Superior temporal gyrus (tissue), 1 donor: ENCODE results near the gene FOXP4.

Source experiments
- DNase-seq: peaks from one replicate; pipeline ENCODE4 v3.0.0-alpha.2; 2016; ENCODE audit errors: extremely low spot score

Gene FOXP4

DNA sequence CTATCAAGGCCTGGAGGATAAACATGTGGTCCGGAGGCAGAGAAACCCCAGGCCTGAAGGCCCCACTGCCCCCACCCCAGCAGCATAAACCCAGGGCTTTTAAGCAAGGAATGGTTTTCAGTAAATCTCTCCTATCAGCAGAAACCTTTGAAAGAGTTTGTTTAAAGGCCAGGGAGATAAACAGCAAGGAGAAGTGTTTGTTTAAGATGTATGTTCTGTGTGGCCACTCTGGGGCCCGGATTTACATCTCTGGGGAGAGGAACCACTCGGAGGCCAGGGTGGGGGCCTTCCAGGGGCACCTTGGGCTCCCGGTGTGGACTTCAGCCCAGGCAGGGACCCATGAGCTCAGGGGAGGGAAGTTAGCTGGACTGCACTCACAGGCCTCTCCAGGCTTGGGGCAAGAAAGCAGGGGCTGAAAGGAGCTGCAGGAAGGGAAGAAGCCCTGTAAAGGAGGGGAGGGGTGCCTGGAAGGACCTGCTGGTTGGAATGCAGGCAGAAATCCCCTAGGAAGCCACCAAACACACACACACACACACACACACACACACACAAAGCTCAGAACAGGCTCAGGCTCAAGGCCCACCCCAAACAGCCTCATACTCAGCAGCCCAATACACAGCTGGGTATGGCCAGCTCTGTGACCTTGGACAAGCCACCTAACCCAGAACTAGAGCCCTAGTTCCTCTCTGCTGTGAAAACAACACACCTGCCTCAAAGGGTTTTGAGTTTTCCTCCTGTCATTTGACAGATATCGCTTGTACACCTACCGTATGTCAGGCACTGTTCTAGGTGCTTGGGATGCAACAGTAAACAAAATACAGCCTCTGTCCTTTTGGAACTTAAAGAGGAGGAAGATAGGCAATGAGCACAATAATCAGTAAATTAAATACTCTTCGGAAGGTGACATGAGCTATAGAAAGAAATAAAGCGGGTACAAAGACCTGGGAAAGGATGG is 26.2 kb upstream of the FOXP4 start:
- no peak for DNase-seq

DNA sequence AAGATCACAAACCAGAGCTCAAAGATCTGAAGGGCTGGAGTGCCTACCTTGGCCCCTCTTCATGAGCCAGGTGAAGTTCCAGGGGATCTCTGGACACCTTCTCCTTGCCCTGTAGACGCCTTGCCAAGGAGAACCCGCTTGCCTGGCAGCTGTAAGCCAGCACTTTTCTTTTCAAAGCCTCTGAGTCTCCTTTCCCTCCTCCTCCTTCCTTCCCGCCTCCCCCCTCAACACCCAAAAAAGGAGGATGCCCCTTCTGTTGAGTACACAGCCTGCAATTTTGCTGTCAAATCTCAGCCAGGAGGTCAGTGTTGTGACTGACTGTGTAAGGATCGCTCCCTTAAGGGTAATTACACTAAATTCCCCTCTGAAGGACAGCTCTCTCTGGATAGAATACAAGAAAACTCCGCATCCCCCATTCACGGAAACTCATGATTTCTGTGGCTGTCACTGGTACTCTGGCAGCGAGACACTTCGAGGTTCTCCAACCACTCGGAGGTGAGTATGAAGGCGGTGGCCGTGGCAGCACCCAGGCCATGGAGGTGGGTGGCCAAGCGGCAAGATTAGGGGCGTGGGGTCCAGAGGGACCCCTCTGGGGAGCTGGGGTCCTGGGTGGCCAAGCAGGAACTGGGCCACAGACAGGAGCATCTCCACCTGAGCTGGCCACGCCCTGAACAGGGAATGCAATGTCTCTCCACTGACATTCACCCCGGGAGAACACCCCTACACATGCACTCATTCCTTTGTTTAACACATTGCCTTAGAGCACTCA is 23.2 kb upstream of the FOXP4 start:
- no peak for DNase-seq

- no peak for DNase-seq
These were observed 22.1 kb upstream of the FOXP4 start for GRCh38 chr6:41523915-41524633.

- no peak for DNase-seq
These were observed 21.6 kb upstream of the FOXP4 start for GRCh38 chr6:41524634-41525011.

GRCh38 chr6:41527721-41528408 is 18.3 kb upstream of the FOXP4 start:
- no peak for DNase-seq

GRCh38 chr6:41528409-41528963 is 17.7 kb upstream of the FOXP4 start:
- DNase-seq = no peak

DNA sequence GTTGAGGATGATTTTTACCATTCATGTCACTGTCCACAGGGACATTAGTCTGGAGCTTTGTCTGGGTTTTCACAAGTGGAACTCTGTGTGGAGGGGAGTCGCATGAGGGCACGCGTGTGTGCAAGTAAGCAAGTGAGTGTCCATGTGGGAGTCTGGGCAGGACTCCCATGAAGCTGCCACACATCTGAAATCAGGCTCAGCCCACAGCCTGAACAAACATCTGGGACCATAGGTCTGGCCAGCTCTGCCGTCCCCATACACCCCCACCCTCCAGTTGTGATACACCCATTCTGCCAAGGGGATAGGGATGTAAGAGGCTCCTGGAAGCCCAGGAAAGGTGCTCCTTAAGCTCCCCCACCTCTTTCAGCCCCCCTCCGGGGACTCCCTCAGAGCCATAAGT is 17.1 kb upstream of the FOXP4 start:
- no peak for DNase-seq

GRCh38 chr6:41529970-41530369 is 16.2 kb upstream of the FOXP4 start:
- DNase-seq = no peak

DNA sequence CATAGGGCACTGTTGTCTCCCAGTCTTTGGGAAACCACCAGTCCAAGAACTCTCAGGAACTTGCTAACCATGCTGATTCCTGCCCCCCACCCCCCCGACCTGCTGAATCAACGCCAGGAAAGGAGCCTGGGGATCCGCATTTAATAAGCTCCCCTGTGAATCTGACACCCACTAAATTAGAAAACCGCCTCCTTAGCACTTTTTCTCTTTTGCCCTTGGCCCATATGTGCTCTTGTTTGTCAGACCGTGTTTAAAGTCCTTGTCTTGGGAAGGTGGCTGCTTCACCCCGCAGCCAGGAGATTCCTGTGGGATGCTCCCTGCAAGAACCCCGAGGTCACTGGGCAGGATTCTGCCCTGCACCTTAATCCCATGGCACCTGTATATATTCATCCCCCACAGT is 15.7 kb upstream of the FOXP4 start:
- no peak for DNase-seq

- no peak for DNase-seq
These were observed 15.2 kb upstream of the FOXP4 start for GRCh38 chr6:41531016-41531415.

DNA sequence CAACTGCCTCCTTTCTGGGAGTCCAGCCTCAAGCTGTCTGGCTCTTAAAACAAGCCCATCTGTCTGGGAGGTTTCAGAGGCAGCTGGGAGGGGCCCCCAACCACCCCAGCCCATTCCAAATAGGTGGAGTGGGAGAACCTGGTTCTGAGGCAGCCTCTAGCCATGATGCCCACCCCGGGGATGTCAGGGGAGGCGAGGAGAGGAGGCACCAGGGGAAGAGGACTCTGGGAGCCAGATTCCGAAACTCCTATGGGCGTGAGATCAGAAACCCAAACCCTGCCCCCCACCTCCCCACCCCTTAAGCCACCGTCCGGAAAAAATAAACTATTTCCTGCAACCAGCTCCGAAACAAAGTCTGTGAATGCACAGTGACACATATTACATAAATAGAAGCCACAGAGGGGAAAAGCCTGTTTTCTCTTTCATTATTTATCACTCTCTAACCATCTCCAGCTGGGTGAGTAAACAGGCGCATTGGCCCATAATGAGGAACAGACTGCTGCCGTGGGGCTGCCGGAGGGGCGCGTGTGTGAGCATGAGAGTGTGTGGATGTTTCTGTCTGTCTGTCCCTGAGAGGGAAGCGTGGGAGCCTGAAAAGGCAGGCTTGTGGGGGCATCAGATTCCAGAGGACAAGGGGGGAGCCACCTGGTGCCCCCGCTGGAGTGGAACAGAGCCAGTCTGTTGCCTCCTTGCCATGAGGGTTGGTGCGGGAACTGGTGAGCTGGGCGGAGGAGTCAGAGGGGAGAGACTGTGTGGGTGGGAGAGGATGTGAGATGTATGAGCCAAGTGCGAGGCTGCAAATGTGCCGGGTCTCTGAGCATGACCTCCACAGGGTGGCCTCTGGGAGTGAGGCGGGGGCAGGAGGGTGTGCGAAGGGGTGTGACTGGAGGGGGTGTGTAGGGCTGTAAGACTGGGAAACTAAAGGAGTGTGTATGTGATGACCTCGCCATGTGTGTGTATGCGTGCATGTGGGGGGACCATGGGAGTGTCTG is 14.3 kb upstream of the FOXP4 start:
- no peak for DNase-seq

DNA sequence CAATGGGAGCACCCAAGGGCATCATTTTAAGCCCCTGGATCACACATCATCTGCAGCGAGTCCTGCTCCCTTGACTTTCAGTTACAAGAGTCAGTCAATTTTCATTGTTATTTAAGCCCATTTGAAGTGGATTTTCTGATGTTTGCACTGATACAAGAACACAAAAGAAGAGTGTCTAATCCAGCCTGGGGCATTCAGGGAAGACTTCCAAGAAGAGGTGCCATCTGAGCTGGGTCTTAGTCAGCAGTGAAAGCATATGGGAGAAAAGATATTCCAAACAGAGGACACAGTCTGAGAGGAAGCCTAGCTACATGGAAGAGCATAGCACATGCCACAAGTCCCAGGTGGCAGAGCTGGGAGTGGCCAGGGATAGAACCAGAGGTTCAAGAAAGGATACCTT is 10.4 kb upstream of the FOXP4 start:
- DNase-seq = no peak

DNA sequence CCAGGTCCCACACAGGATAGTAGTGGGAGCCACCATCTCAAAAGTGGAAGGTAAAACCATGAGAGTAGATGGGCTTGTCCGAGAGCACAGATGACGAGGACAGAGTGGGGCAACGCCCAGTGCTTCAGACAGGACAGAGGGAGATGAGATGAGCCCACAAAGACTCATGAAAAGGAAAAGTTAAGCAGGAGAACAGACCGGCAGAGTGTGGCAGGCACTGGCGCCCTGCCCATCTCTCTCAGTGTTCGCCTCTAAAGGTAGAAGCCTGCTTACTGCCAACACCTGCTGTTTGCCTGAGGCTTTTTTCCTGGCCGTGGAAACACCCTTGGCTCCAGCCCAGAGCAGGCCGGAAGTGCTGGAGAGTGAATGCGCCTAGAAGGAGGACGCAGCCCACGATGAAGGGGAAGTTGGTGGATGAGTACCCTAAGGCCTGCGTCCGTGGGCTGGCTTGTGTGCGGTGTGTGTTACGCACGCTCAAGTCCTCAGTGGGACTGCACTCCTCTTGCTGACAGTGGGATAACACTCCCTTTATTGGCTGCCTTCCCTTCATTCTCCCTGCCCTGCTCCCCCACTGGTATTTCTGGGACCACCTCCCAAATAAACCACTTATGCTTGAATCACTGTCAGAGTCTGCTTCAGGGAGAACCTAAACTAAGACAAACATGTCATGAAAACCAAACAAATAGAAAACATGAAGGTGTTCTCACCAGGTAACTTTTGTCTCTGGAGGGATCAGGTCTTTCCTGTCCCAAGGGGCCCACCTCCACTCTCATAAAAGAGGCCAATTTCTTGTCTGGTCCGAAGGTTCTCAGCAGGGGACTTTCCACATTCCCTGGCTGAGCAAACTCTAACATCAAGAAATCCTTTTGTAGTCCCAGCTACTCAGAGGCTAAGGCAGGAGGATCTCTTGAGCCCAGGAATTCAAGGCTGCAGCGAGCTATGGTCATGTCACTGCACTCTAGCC is 9.1 kb upstream of the FOXP4 start:
- no peak for DNase-seq

DNA sequence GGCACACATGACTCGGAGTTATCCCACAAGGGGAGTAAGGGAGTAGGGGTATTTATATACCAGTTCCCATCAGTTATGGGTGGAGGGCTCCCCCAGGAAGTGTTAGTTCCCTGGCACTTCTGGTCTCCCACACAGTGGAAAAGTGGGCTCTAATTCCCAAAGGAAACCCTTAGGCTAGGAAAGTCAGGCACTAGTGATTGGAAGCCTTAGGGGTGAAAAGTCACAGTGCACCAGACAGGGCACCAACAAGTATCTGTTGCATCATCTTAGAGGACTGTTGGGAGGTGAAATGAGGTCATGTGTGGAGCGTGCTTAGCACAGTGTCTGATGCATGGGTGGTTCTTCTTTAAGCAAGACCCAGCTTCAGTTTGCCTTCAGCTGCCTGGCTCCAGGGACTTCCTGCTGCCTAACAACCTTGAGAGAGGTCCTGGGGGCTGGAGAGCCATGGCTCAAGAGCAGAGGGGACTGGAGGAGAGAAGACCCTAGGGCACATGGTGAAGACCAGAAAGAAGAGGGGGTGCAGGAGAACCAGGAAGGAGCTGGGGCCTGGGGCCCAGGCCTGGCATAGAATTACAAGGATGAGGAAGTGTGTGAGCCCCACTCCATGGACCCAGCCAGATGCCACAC is 7.5 kb upstream of the FOXP4 start:
- DNase-seq = no peak

- DNase-seq = no peak
These were observed 7.0 kb upstream of the FOXP4 start for GRCh38 chr6:41539204-41539603.

DNA sequence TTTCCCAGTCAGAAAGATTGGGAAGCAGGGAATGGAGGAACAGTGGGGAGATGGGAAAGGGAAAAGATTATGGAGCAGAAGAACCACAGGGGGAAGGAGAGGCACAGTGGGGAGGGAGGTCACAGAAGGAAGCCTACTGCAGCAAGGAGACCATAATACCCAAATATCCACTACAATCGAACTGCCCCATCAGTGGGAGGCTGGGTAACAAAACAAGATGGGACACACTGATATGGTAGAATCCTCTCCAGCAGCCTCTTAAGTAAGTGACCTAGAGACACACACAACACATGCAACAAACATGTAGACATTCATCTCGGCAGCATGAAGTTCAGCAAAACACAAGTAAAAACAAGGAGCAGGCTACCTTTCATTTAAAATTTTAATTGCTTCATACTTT is 4.8 kb upstream of the FOXP4 start:
- DNase-seq = no peak

GRCh38 chr6:41543087-41543486 is 3.1 kb upstream of the FOXP4 start:
- DNase-seq = no peak

DNA sequence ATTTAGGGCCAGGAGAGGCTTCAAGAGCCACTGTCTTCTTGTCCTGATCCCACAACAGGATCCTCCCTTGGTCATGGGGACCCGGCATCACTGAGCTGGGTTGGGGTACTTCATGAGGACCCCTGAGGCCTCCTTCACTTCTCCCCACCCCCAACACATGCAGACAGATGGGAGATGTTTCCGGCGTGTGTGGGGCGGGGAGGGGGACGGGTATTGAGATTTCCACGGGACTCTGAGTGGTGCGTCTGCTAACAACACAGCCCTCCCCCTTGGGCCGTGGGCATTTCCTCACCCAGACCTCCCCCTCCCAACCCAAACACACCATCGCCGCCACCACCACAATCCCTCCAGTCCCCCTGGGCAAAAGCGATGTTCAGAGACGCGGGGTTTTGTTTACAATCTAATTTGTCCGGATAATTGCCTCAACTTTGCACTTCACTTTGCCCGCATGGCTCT is 906 bp upstream of the FOXP4 start:
- no peak for DNase-seq
